Ramos (cell line): Measurements from ENCODE around the gene CDC42EP2.

Experiments used
- in situ Hi-C: fragments of 300-500 bp; cut with MboI; formaldehyde crosslinking; loops from one replicate; pipeline ENCODE4 v1.14.3; 2022; ENCODE audit warnings: low sequenced_read_pairs; ENCODE audit not compliant: unreplicated experiment

The CDC42EP2 gene, protein sequence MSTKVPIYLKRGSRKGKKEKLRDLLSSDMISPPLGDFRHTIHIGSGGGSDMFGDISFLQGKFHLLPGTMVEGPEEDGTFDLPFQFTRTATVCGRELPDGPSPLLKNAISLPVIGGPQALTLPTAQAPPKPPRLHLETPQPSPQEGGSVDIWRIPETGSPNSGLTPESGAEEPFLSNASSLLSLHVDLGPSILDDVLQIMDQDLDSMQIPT

GRCh38 chr11:65314501-65315203 lies at the start of gene CDC42EP2:
TSS of gene CDC42EP2 (plus strand) at chr11:65314866. CDS start at chr11:65320899, 6,033 bp downstream.
- in situ Hi-C loops, result no loop called here

DNA sequence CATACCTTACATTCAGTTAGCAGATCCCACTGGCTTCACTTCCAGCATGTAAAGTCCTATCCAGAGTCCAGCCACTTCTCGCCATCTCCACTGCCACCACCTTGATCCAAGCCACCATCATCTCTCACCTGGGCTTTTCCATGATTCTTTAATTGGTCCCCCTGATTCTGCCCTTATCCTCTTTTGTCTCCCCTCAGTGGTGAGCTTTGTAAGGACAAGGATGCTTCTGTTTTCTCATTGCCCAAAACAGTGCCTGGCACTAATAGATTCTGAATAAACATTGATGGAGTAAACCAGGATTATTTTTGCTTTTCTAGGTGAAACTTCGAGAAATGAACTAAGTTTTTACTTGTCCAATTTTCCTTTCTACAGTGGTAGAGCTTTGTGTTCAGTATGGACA lies 48.5 kb upstream of the CDC42EP2 start:
- in situ Hi-C loops, result no loop called here

DNA sequence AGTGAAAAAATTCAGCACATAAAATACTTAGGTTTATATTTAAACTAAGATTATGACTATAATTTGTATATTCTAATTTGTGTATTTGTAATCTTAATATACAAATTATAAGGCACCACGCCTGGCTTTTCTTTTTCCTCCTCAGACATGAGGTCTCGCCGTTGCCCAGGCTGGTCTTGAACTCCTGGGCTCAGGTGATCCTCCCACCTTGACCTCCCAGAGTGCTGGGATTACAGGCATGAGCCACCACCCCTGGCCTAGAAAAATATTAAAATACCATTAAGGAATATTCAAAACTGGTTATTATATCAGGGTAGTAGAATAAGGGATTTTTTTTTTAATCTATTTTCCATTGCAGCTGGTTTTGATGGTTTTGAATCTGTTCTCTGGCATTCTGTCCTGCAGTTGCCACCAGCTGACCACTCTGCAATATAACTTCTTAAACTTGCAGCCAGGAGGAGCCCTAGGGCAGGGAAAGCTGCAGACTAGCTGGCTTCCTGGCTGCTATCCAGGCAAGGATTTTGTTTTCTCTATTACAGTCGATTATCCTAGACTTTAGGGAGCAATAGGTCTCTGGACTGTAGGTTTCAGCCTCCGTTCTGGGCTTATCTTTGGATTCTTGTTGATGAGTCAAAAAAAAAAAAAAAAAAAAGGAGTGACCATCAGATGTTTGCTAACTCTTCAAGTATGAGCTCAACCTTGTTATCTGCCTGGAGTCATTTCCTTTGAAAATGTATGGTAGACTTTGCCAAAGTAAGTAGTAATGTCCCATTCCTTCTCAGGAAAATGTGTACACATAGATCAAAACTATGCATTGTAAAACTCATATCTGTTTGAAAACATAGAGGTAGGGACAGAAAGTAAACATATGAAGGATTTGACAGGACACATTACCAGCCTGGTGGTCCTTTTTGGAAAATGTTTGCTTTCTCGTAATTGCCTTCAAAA lies 39.7 kb upstream of the CDC42EP2 start:
- in situ Hi-C loops, result no loop called here

DNA sequence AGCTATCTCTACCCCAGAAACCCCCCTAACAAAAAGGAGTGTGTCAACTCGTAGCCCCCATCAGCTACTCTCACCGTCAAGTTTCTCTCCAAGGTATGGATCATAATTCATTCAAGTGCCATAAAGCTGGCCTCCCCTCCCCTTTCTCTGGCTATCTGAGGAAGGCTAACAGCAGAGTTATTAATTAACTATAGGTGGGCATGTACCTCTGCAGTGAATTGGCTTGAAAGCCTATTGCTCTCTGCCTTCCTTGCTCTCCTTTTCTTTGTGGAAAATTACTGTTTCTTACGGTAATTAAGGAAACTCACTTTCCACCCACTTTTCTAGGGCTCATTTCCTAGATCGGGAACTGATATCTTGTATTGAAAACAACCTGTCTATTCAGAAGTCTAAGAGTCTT lies 38.8 kb upstream of the CDC42EP2 start:
- in situ Hi-C loops, result no loop called here

DNA sequence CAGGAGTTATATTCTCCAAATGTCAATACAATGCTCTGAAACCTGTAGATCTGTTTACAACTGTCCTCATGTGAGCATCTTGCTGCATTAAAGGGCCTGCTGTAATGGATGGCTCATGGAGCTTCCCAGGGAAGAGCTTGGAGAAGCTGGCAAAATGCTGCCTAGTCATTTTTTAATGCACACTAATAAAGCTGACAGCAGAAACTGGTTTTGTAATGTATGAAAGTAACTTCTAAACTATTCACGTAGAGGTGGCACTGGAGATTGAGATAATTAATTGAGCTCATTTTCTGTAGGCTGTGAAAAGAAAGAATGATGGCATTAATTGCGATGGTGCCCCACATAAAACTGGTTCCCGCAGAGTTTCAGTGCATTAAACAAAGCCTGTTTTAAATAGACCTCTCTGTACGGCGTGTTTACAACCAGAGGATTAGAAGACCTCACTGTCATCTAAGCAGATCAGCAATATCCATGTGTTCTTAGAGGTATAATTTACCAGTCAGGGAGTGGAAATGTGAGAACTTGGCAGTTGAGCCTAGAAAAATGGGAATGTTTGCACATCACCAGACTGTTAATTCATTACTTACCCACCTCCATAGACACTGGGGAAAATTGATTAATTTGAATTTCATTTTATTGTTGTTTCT lies 36.9 kb upstream of the CDC42EP2 start:
- in situ Hi-C loops, result no loop called here

GRCh38 chr11:65278356-65278755 lies 36.3 kb upstream of the CDC42EP2 start:
- in situ Hi-C loops, result no loop called here

DNA sequence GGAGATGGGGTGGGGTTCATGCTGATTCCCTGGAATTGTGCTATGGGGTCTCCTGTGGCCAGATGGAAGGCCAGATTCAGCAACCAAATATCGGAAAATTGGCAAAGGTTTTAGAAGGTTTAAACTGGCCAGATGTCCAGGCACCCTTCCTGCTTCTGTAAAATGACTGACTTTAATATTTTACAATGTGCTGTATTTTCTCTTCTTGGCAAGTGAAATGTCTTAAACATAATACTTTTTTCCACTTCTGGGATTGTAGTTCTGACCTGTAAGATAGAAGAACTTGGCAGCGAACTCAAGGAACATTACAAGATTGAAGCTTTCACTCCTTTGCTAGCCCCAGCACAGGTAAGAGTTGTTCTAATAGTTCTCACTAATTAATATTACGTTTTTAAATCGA lies 35.4 kb upstream of the CDC42EP2 start:
- in situ Hi-C loops, result no loop called here

DNA sequence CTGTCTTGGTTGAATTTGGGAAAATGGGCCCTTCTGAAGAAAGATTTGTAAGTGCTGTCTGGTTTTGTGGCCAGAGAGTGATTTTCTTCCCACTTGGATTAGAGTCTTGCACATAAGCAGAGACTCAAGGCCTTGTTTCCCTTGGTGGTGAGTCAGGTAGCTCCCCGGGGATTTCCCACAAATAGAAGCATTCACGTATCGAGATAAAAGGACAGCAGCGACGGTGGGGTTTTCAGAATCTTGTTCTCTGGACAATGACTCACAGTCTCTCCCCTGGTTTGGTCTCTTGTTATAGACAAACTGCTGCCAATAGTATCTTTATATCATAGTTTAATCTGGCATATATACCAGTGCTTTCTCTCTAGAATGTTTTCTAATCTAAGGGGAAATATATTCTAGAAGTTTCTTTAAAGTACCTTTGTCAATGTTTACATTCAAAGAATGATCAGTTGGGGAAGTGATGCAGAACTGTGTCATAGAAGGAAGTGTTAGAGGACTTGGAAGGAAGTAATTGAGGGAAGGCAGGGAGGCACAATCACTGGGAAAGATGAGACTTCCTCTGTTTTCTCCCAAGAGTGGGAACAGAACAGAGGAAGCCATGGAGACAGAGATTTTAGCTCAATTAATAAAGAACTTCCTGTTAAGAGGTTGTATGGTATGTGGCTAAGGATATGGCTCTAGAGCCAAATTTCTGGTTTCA lies 34.8 kb upstream of the CDC42EP2 start:
- in situ Hi-C loops, result no loop called here

GRCh38 chr11:65280646-65281045 lies 34.0 kb upstream of the CDC42EP2 start:
- in situ Hi-C loops, result no loop called here

- in situ Hi-C loops, result no loop called here
Observed at GRCh38 chr11:65286686-65287085, 28.0 kb upstream of the CDC42EP2 start.

DNA sequence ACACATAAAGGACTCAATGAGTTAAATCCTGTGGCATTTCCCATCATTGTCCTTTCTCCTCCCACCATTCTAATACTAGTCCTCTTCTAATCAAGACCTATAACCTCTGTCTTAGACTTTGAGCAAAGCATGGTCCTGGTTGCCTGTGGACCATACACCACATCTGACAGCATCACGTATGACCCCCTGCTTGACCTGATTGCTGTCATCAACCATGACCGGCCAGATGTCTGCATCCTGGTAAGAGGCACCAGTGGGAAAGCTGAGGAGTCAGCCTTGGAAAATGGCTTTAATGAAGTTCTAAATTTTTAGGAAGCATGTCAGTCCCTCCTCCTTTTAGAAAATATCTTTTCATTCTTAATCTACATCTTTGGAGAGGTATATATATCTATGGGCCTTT lies 27.1 kb upstream of the CDC42EP2 start:
- in situ Hi-C loops, result no loop called here

GRCh38 chr11:65288706-65289536 lies 25.7 kb upstream of the CDC42EP2 start:
- in situ Hi-C loops, result no loop called here

- in situ Hi-C loops, result no loop called here
Observed at GRCh38 chr11:65290448-65291165, 24.1 kb upstream of the CDC42EP2 start.

DNA sequence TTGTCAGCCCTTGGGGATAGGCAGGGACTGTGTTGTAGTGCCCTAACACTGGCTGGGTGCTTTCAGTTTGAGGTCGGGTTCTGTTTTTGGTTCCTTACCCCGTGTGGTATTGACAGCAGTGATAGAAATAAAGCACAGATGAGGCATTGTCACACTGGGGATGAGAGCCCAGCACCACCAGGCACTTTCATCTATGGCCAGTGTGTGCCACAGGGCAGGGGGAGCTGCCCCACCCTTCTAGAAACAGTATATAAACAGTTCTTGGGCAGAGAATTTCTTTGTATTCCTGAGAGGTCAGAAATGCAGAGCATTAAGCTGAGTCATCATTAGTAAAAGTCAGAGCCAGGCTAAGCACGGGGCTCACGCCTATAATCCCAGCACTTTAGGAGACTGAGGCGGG lies 23.1 kb upstream of the CDC42EP2 start:
- in situ Hi-C loops, result no loop called here

DNA sequence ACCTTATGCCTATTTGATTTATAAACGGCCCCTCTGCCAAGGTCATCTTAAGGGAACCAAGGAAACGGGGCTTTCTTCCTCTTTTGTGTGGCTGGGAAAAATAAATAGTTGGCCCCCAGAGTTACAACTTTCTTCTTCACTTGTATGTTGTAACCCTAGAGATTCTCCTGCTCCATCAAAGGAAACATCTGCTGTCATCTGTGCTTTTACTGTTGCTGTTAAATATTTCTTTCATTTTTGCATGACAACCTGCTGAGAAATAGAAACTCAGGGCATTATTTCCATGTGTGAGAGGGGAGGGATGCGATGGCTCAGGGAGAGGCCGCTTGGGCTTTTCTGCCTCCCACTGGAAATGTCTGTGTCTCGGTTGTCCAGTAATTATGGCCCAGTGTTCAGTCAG lies 21.8 kb upstream of the CDC42EP2 start:
- in situ Hi-C loops, result no loop called here

DNA sequence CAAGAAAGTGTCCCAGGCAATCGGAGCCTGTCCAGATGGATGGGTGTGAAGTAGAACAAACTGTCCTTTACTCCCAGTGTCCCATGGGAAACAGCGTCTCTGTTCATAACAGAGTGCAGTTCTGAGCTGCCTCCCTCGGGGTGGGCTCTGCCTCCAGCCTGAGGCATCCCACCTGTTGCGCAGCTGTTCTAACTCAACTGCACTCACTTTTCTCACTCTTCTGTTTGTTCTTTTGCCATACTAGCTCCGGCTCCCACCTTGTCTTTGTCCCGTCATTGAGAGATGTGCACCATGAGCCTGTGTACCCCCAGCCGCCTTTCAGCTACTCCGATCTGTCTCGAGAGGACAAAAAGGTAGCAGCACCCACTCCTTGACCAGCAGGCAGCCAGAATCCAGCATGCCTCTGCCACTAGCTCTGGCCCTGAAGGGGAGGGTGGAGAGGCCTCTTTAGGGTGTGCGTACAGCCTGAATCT lies 20.7 kb upstream of the CDC42EP2 start:
- in situ Hi-C loops, result no loop called here

DNA sequence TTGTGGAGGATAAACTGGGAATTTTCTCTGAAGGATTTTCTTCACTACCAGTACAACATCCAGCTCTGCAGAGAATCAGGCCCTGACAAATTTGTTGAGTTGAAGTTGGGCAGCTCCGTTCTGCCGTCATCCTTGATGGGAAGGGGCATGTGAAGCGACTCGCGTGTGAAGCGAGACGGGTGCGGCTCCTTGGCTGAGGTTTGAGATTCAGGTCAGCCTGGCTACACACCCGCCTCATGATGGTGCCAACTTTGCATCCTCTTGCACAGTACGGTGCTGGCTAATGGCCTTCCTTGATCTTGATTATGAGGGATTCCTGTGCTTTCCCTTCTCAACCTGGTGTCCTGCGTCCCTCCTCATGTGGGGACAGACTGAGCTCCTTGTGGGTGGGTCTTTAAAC lies 19.7 kb upstream of the CDC42EP2 start:
- in situ Hi-C loops, result no loop called here

- in situ Hi-C loops, result no loop called here
Observed at GRCh38 chr11:65295571-65296341, 18.9 kb upstream of the CDC42EP2 start.
